Neuronal stem cell (in vitro differentiated cells): ENCODE measurements around the gene HTR2C.

ENCODE experiments used
- DNase-seq: peaks from one replicate; pipeline ENCODE4 v3.0.0-alpha.2; 2013; ENCODE audit warnings: low spot score
- H2AFZ ChIP-seq: one replicate; pipeline ENCODE4 v1.6.1; 2013; ENCODE audit warnings: mild to moderate bottlenecking, low read length, inconsistent platforms
- H2AK5ac ChIP-seq: 2 replicates; pipeline ENCODE4 v1.6.1; 2013; ENCODE audit warnings: low read depth, mild to moderate bottlenecking, inconsistent platforms, low read length, moderate library complexity, mixed read lengths
- H2BK120ac ChIP-seq: 2 replicates; pipeline ENCODE4 v1.6.1; 2013; ENCODE audit warnings: low read depth, mild to moderate bottlenecking, inconsistent platforms, low read length, moderate library complexity, mixed read lengths
- H2BK12ac ChIP-seq: one replicate; pipeline ENCODE4 v1.6.1; 2013; ENCODE audit warnings: low read length, inconsistent platforms
- H2BK15ac ChIP-seq: 2 replicates; pipeline ENCODE4 v1.6.1; 2013; ENCODE audit warnings: mild to moderate bottlenecking, low read length, inconsistent platforms, mixed read lengths
- H2BK5ac ChIP-seq: one replicate; pipeline ENCODE4 v1.6.1; 2013; ENCODE audit warnings: inconsistent platforms, mild to moderate bottlenecking, low read length, moderate library complexity
- H3K14ac ChIP-seq: one replicate; pipeline ENCODE4 v1.6.1; 2013; ENCODE audit warnings: low read length, inconsistent platforms
- H3K18ac ChIP-seq: 2 replicates; pipeline ENCODE4 v1.6.1; 2013; ENCODE audit warnings: low read length, inconsistent platforms
- H3K23ac ChIP-seq: 2 replicates; pipeline ENCODE4 v1.6.1; 2013; ENCODE audit warnings: low read depth, mild to moderate bottlenecking, mixed read lengths, low read length, inconsistent platforms; ENCODE audit not compliant: poor library complexity
- H3K27ac ChIP-seq: replicated peaks from 3 replicates; pipeline ENCODE4 v1.5.1; 2013; ENCODE audit warnings: low read length, inconsistent platforms
- H3K27me3 ChIP-seq, 3 experiments: 2 replicates each; pipeline ENCODE4 v1.6.1; 2013; ENCODE audit warnings: low read length in 3 of 3, mild to moderate bottlenecking in 2 of 3, inconsistent platforms in 1 of 3, low read depth in 1 of 3, mixed read lengths in 1 of 3, moderate library complexity in 1 of 3; ENCODE audit not compliant: control insufficient read depth in 3 of 3, insufficient read depth in 3 of 3
- H3K36me3 ChIP-seq, 2 donors: replicated peaks in 1 of 2; 2 replicates each; pipeline ENCODE4 v1.6.1; 2013; ENCODE audit warnings: low read length in 2 of 2; ENCODE audit not compliant: control insufficient read depth in 2 of 2, insufficient read depth in 2 of 2
- H3K4ac ChIP-seq: 2 replicates; pipeline ENCODE4 v1.6.1; 2013; ENCODE audit warnings: inconsistent platforms, mild to moderate bottlenecking, low read length, moderate library complexity
- H3K4me1 ChIP-seq, 2 donors: 1 replicate in 1 of 2; 2 replicates in 1 of 2; pipeline ENCODE4 v1.6.1; 2013; ENCODE audit warnings: low read length in 2 of 2, low read depth in 1 of 2; ENCODE audit not compliant: control insufficient read depth in 2 of 2, insufficient read depth in 1 of 2
- H3K4me2 ChIP-seq: one replicate; pipeline ENCODE4 v1.6.1; 2013; ENCODE audit warnings: mild to moderate bottlenecking, low read length, inconsistent platforms; ENCODE audit not compliant: insufficient read depth, poor library complexity, severe bottlenecking
- H3K4me3 ChIP-seq, 2 donors: 2 replicates each; pipeline ENCODE4 v1.5.1; 2013; ENCODE audit warnings: low read length in 2 of 2, mild to moderate bottlenecking in 2 of 2, inconsistent platforms in 1 of 2, moderate library complexity in 1 of 2
- H3K79me1 ChIP-seq: one replicate; pipeline ENCODE4 v1.6.1; 2013; ENCODE audit warnings: low read depth, mild to moderate bottlenecking, inconsistent platforms, low read length, moderate library complexity
- H3K9ac ChIP-seq: one replicate; pipeline ENCODE4 v1.6.1; 2013; ENCODE audit warnings: mild to moderate bottlenecking, low read depth, low read length, inconsistent platforms; ENCODE audit not compliant: poor library complexity
- H3K9me3 ChIP-seq, 2 donors: replicated peaks in 1 of 2; 2 replicates each; pipeline versions ENCODE3 to v1.6.1; 2013; ENCODE audit warnings: low read length in 2 of 2, mild to moderate bottlenecking in 2 of 2, inconsistent platforms in 1 of 2, low read depth in 1 of 2, mixed read lengths in 1 of 2, moderate library complexity in 1 of 2; ENCODE audit not compliant: control insufficient read depth in 2 of 2, insufficient read depth in 1 of 2
- H4K8ac ChIP-seq: one replicate; pipeline ENCODE4 v1.6.1; 2013; ENCODE audit warnings: low read depth, mild to moderate bottlenecking, inconsistent platforms, low read length, moderate library complexity
- H4K91ac ChIP-seq: one replicate; pipeline ENCODE4 v1.6.1; 2013; ENCODE audit warnings: low read length, low read depth, mild to moderate bottlenecking, inconsistent platforms; ENCODE audit not compliant: poor library complexity
- WGBS, 2 donors: extraction: QIAGEN DNeasy Blood & Tissue Kit; methylation state at CpG; one replicate each; pipeline ENCODE4 v1.1.7; 2013; ENCODE audit warnings: missing lambda C conversion rate in 2 of 2, mixed read lengths in 1 of 2; ENCODE audit not compliant: insufficient read length in 2 of 2, insufficient replicate concordance in 1 of 2; ENCODE audit errors: extremely low coverage in 2 of 2; 5-methylcytosine and 5-hydroxymethylcytosine counted together

Gene HTR2C

DNA sequence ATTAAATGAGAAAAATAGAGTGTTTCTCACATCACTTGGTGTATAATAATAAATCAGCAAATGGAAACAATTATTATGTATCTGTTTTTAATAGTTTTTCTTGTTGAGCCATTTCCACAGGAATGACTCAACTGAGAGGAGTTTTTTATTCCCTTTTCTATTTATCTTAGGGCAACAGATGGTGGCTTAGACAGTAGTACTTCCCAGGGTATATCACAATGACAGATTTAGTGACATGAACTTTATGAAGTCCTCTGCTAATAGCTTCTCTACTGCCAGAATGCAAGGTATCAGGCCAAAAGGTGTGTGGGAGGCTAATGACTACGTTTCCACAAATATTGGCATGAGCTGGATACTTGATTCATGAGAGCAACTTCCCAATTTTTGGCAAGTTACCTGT, 126.7 kb downstream of the HTR2C start:
- H3K27me3 ChIP-seq = no peaks in the 10 kb centered on the region
- no peak overlapping the region for H3K23ac ChIP-seq
- no peak overlapping the region for H3K18ac ChIP-seq
- WGBS, 2 donors = no CpG with 5 or more reads among the region's 1 CpG
- no peak for DNase-seq
- no peaks in the 10 kb centered on the region for H3K36me3 ChIP-seq
- H2BK15ac ChIP-seq = no peak overlapping the region
- H2BK5ac ChIP-seq = no peak overlapping the region
- no peak overlapping the region for H3K4ac ChIP-seq
- no peak overlapping the region for H2AK5ac ChIP-seq
- no peaks in the 10 kb centered on the region for H3K9me3 ChIP-seq
- no peak overlapping the region for H4K91ac ChIP-seq
- no peak overlapping the region for H3K4me2 ChIP-seq
- H2BK120ac ChIP-seq = no peak overlapping the region
- no peak overlapping the region for H4K8ac ChIP-seq
- no peak overlapping the region for H3K9ac ChIP-seq
- no peak overlapping the region for H3K4me3 ChIP-seq
- no peak overlapping the region for H2BK12ac ChIP-seq
- no peaks in the 10 kb centered on the region for H3K4me1 ChIP-seq
- H3K27ac ChIP-seq = no peak overlapping the region
- H3K79me1 ChIP-seq = no peaks in the 10 kb centered on the region
- H3K14ac ChIP-seq = no peak overlapping the region
- no peak overlapping the region for H2AFZ ChIP-seq

- H3K79me1 ChIP-seq = no peaks in the 10 kb centered on the region
- H3K4me2 ChIP-seq = no peak overlapping the region
- H3K4ac ChIP-seq = no peak overlapping the region
- H2BK12ac ChIP-seq = no peak overlapping the region
- H2AFZ ChIP-seq = no peak overlapping the region
- H3K27me3 ChIP-seq = no peaks in the 10 kb centered on the region
- H2AK5ac ChIP-seq = no peak overlapping the region
- H3K9ac ChIP-seq = no peak overlapping the region
- no peak overlapping the region for H3K4me3 ChIP-seq
- no peak overlapping the region for H4K91ac ChIP-seq
- H3K23ac ChIP-seq = no peak overlapping the region
- no peak overlapping the region for H3K14ac ChIP-seq
- H4K8ac ChIP-seq = no peak overlapping the region
- no peak overlapping the region for H2BK5ac ChIP-seq
- no peaks in the 10 kb centered on the region for H3K36me3 ChIP-seq
- H3K18ac ChIP-seq = no peak overlapping the region
- H2BK15ac ChIP-seq = no peak overlapping the region
- DNase-seq = no peak
- H3K27ac ChIP-seq = no peak overlapping the region
- no CpG with 5 or more reads among the region's 3 CpGs for WGBS, 2 donors
- H2BK120ac ChIP-seq = no peak overlapping the region
- H3K4me1 ChIP-seq = no peaks in the 10 kb centered on the region
- H3K9me3 ChIP-seq = no peaks in the 10 kb centered on the region
These were observed 128.6 kb downstream of the HTR2C start for GRCh38 chrX:114712466-114712865.

DNA sequence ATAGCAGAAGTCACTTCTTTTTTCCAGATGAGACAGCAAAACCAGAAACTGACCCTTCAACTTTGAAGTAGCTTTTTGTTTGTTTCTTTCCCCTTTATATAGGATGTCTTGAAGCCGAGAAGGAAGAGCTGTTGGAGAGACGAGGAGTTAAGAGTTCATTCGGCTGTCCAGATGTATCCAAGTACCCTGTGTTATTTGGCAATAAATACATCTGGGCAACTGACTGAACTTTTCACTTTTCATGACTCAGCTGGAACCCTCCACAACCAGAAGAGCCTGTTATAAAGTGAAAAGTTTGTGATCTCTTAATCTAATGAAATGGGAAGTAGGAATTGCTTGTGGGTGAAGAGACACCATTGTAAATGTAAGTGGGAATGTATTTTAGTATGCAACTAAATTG, 131.2 kb downstream of the HTR2C start:
- Histone ChIP-seq H3K9ac (no peak overlapping the region), H3K79me1 (no peaks in the 10 kb centered on the region), H2AK5ac (no peak overlapping the region), H3K4me1 (no peaks in the 10 kb centered on the region), H3K4me3 (no peak overlapping the region), H2BK15ac (no peak overlapping the region), H2BK120ac (no peak overlapping the region), H3K36me3 (no peaks in the 10 kb centered on the region), H3K4me2 (no peak overlapping the region), H2BK12ac (no peak overlapping the region), H3K14ac (no peak overlapping the region), H3K4ac (no peak overlapping the region), H3K27ac (no peak overlapping the region), H3K27me3 (no peaks in the 10 kb centered on the region), H3K18ac (no peak overlapping the region), H4K8ac (no peak overlapping the region), H3K23ac (no peak overlapping the region), H3K9me3 (no peaks in the 10 kb centered on the region), H2BK5ac (no peak overlapping the region), H4K91ac (no peak overlapping the region), H2AFZ (no peak overlapping the region)
- WGBS, 2 donors = no CpG with 5 or more reads among the region's 3 CpGs
- no peak for DNase-seq

GRCh38 chrX:114717921-114718320, 134.0 kb downstream of the HTR2C start:
- no peaks in the 10 kb centered on the region for H3K79me1 ChIP-seq
- H3K4me3 ChIP-seq = no peak overlapping the region
- no peak overlapping the region for H4K91ac ChIP-seq
- no peak overlapping the region for H2AK5ac ChIP-seq
- H2AFZ ChIP-seq = no peak overlapping the region
- H3K4me1 ChIP-seq = no peaks in the 10 kb centered on the region
- no peak overlapping the region for H3K4me2 ChIP-seq
- no peak overlapping the region for H3K18ac ChIP-seq
- no peaks in the 10 kb centered on the region for H3K36me3 ChIP-seq
- no peak overlapping the region for H3K9ac ChIP-seq
- H3K23ac ChIP-seq = no peak overlapping the region
- no peak overlapping the region for H2BK120ac ChIP-seq
- no peak overlapping the region for H4K8ac ChIP-seq
- H2BK5ac ChIP-seq = no peak overlapping the region
- H2BK15ac ChIP-seq = no peak overlapping the region
- no peak overlapping the region for H3K27ac ChIP-seq
- H3K9me3 ChIP-seq = no peaks in the 10 kb centered on the region
- H3K27me3 ChIP-seq = no peaks in the 10 kb centered on the region
- no peak overlapping the region for H2BK12ac ChIP-seq
- peak; percentile 5 for DNase-seq
- WGBS, 2 donors = no CpG with 5 or more reads among the region's 6 CpGs
- no peak overlapping the region for H3K4ac ChIP-seq
- H3K14ac ChIP-seq = no peak overlapping the region
